BLaER1 (cell line): ENCODE data around the gene DPPA5.
A peak's percentile ranks its signal among the peaks of the same experiment; 100 is the strongest.
"Not testable (repeated sequence)": the region's sequence is repeated elsewhere in the genome, so short reads cannot be mapped to it uniquely, and the experiment has no call there.

Experiments
- H3K27ac ChIP-seq: shearing (Covaris generic); formaldehyde crosslinking; 2 replicates; pipeline ENCODE4 v1.8.1; 2022
- H3K27me3 ChIP-seq: shearing (Covaris generic); formaldehyde crosslinking; 2 replicates; pipeline ENCODE4 v1.8.1; 2022
- H3K36me3 ChIP-seq: shearing (Covaris generic); formaldehyde crosslinking; 2 replicates; pipeline ENCODE4 v1.8.1; 2022
- H3K4me1 ChIP-seq: shearing (Covaris generic); formaldehyde crosslinking; 2 replicates; pipeline ENCODE4 v1.8.1; 2022
- H3K4me2 ChIP-seq: shearing (Covaris generic); formaldehyde crosslinking; 2 replicates; pipeline ENCODE4 v1.8.1; 2022
- H3K4me3 ChIP-seq: shearing (Covaris generic); formaldehyde crosslinking; 2 replicates; pipeline ENCODE4 v1.8.1; 2022
- H3K9ac ChIP-seq: shearing (Covaris generic); formaldehyde crosslinking; 2 replicates; pipeline ENCODE4 v1.8.1; 2022
- H3K9me3 ChIP-seq: shearing (Covaris generic); formaldehyde crosslinking; 2 replicates; pipeline ENCODE4 v1.8.1; 2022
- H4K20me1 ChIP-seq: shearing (Covaris generic); formaldehyde crosslinking; 2 replicates; pipeline ENCODE4 v1.8.1; 2022
- Cebpa-rat ChIP-seq: shearing (Covaris generic); IDR thresholded peaks from 2 replicates; pipeline ENCODE4 v1.8.1; 2022

The DPPA5 gene

GRCh38 chr6:73388433-73388799, 34.3 kb upstream of the DPPA5 start:
- Histone ChIP-seq H3K4me1 (peaks cover 7% of the 10 kb centered on the region; the same call in 1 of the 2 replicates), H3K4me3 (peak overlapping the region; percentile 62), H3K9ac (peak overlapping the region; percentile 32; the same call in 1 of the 2 replicates), H3K27ac (no peak overlapping the region), H3K9me3 (no peaks in the 10 kb centered on the region), H4K20me1 (no peaks in the 10 kb centered on the region), H3K36me3 (no peaks in the 10 kb centered on the region), H3K27me3 (peaks cover 25% of the 10 kb centered on the region), H3K4me2 (peak overlapping the region; percentile 83)
- no peak for TF ChIP-seq Cebpa-rat

GRCh38 chr6:73382462-73383113, 28.5 kb upstream of the DPPA5 start:
- Histone ChIP-seq H4K20me1 (no peaks in the 10 kb centered on the region), H3K4me3 (no peak overlapping the region), H3K27ac (no peak overlapping the region), H3K9me3 (no peaks in the 10 kb centered on the region), H3K27me3 (peaks cover under 1% of the 10 kb centered on the region; the same call in 1 of the 2 replicates), H3K4me1 (no peaks in the 10 kb centered on the region), H3K9ac (no peak overlapping the region), H3K4me2 (no peak overlapping the region), H3K36me3 (no peaks in the 10 kb centered on the region)
- TF ChIP-seq Cebpa-rat: no peak

GRCh38 chr6:73381531-73381930, 27.5 kb upstream of the DPPA5 start:
- not testable (repeated sequence) for H3K9me3 ChIP-seq, H3K9ac ChIP-seq, H3K4me3 ChIP-seq, H3K4me1 ChIP-seq, H3K27ac ChIP-seq, H3K4me2 ChIP-seq, H3K36me3 ChIP-seq, H3K27me3 ChIP-seq, H4K20me1 ChIP-seq

GRCh38 chr6:73377225-73377624, 23.1 kb upstream of the DPPA5 start:
- Histone ChIP-seq H3K27ac (no peak overlapping the region), H3K9me3 (peaks cover 5% of the 10 kb centered on the region), H3K36me3 (no peaks in the 10 kb centered on the region), H3K9ac (no peak overlapping the region), H3K4me1 (no peaks in the 10 kb centered on the region), H3K27me3 (no peaks in the 10 kb centered on the region), H3K4me2 (no peak overlapping the region), H4K20me1 (no peaks in the 10 kb centered on the region), H3K4me3 (no peak overlapping the region)
- no peak for TF ChIP-seq Cebpa-rat

GRCh38 chr6:73375216-73375615, 21.1 kb upstream of the DPPA5 start:
- H3K4me1 ChIP-seq: no peaks in the 10 kb centered on the region
- no peaks in the 10 kb centered on the region for H3K27me3 ChIP-seq
- no peaks in the 10 kb centered on the region for H3K36me3 ChIP-seq
- H3K9ac ChIP-seq: no peak overlapping the region
- H4K20me1 ChIP-seq: no peaks in the 10 kb centered on the region
- H3K4me3 ChIP-seq: no peak overlapping the region
- no peak for TF ChIP-seq Cebpa-rat
- peaks cover 21% of the 10 kb centered on the region for H3K9me3 ChIP-seq
- no peak overlapping the region for H3K27ac ChIP-seq
- H3K4me2 ChIP-seq: no peak overlapping the region

- Histone ChIP-seq H3K4me2 (no peak overlapping the region), H3K27ac (no peak overlapping the region), H3K9me3 (peaks cover 27% of the 10 kb centered on the region), H3K36me3 (no peaks in the 10 kb centered on the region), H4K20me1 (no peaks in the 10 kb centered on the region), H3K4me3 (no peak overlapping the region), H3K4me1 (no peaks in the 10 kb centered on the region), H3K27me3 (no peaks in the 10 kb centered on the region), H3K9ac (no peak overlapping the region)
- no peak for TF ChIP-seq Cebpa-rat
Observed at GRCh38 chr6:73372516-73372915, 18.4 kb upstream of the DPPA5 start.

- Histone ChIP-seq H4K20me1 (no peaks in the 10 kb centered on the region), H3K4me1 (no peaks in the 10 kb centered on the region), H3K4me2 (no peak overlapping the region), H3K27ac (no peak overlapping the region), H3K9me3 (peaks cover 27% of the 10 kb centered on the region), H3K36me3 (no peaks in the 10 kb centered on the region), H3K9ac (no peak overlapping the region), H3K4me3 (no peak overlapping the region), H3K27me3 (no peaks in the 10 kb centered on the region)
- no peak for TF ChIP-seq Cebpa-rat
Observed at GRCh38 chr6:73371984-73372383, 17.9 kb upstream of the DPPA5 start.

GRCh38 chr6:73369563-73369962, 15.5 kb upstream of the DPPA5 start, which contains the start of gene OOEP:
Gene OOEP (minus strand): TSS chr6:73369897. CDS start chr6:73369792, 105 bp downstream.
- H3K36me3 ChIP-seq: no peaks in the 10 kb centered on the region
- H3K9me3 ChIP-seq: peaks cover 28% of the 10 kb centered on the region
- H4K20me1 ChIP-seq: no peaks in the 10 kb centered on the region
- no peak for TF ChIP-seq Cebpa-rat
- H3K4me3 ChIP-seq: no peak within 1 kb of the TSS
- no peaks in the 10 kb centered on the region for H3K4me1 ChIP-seq
- H3K9ac ChIP-seq: no peak within 1 kb of the TSS
- H3K27ac ChIP-seq: no peak within 1 kb of the TSS
- no peaks in the 10 kb centered on the region for H3K27me3 ChIP-seq
- H3K4me2 ChIP-seq: no peak within 1 kb of the TSS

GRCh38 chr6:73369157-73369556, 15.1 kb upstream of the DPPA5 start:
- Histone ChIP-seq H3K27me3 (no peaks in the 10 kb centered on the region), H3K9me3 (peaks cover 32% of the 10 kb centered on the region), H3K27ac (no peak overlapping the region), H4K20me1 (no peaks in the 10 kb centered on the region), H3K4me1 (no peaks in the 10 kb centered on the region), H3K4me2 (no peak overlapping the region), H3K9ac (no peak overlapping the region), H3K4me3 (no peak overlapping the region), H3K36me3 (no peaks in the 10 kb centered on the region)
- TF ChIP-seq Cebpa-rat: no peak

- Histone ChIP-seq H3K27me3 (no peaks in the 10 kb centered on the region), H3K9me3 (peaks cover 37% of the 10 kb centered on the region), H3K36me3 (no peaks in the 10 kb centered on the region), H3K4me1 (no peaks in the 10 kb centered on the region), H3K9ac (no peak overlapping the region), H3K4me2 (no peak overlapping the region), H3K27ac (no peak overlapping the region), H3K4me3 (no peak overlapping the region), H4K20me1 (no peaks in the 10 kb centered on the region)
- no peak for TF ChIP-seq Cebpa-rat
Observed at GRCh38 chr6:73368675-73369074, 14.6 kb upstream of the DPPA5 start.
